ENCODE data around the gene HLA-DOA. TPM values are rescaled to one million over a fixed set of nuclear protein-coding genes. Genes with fewer than 3 reads are reported as not detected.

Gene HLA-DOA
- total and polyA plus RNA-seq, 12 donors: 0.94 to 61.9 (median 13.6) TPM

GRCh38 chr6:33000055-33000454, 9.3 kb downstream of the HLA-DOA start:
- H3K4me1 ChIP-seq (replicated peaks in 1 of 2): no peaks in the 10 kb centered on the region
- H3K9me3 ChIP-seq (replicated peaks in 1 of 3): no peaks in the 10 kb centered on the region
- intact Hi-C loops (cut with DNase I): no loop called here
- TF ChIP-seq, protein P1, sequence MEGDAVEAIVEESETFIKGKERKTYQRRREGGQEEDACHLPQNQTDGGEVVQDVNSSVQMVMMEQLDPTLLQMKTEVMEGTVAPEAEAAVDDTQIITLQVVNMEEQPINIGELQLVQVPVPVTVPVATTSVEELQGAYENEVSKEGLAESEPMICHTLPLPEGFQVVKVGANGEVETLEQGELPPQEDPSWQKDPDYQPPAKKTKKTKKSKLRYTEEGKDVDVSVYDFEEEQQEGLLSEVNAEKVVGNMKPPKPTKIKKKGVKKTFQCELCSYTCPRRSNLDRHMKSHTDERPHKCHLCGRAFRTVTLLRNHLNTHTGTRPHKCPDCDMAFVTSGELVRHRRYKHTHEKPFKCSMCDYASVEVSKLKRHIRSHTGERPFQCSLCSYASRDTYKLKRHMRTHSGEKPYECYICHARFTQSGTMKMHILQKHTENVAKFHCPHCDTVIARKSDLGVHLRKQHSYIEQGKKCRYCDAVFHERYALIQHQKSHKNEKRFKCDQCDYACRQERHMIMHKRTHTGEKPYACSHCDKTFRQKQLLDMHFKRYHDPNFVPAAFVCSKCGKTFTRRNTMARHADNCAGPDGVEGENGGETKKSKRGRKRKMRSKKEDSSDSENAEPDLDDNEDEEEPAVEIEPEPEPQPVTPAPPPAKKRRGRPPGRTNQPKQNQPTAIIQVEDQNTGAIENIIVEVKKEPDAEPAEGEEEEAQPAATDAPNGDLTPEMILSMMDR (IDR thresholded peaks at IDR 0.05): no peak
- no peak for TF ChIP-seq POLR2A (IDR thresholded peaks at IDR 0.05)
- H3K27me3 ChIP-seq: no peaks in the 10 kb centered on the region
- WGBS, 4 donors: 59 to 77% (median 67%) methylated on average over 8 of the region's 8 CpGs
- H3K36me3 ChIP-seq (replicated peaks in 1 of 2): no peaks in the 10 kb centered on the region
- H3K27ac ChIP-seq: no peak overlapping the region
- no peak overlapping the region for H3K4me3 ChIP-seq
- DNase-seq: no peak

DNA sequence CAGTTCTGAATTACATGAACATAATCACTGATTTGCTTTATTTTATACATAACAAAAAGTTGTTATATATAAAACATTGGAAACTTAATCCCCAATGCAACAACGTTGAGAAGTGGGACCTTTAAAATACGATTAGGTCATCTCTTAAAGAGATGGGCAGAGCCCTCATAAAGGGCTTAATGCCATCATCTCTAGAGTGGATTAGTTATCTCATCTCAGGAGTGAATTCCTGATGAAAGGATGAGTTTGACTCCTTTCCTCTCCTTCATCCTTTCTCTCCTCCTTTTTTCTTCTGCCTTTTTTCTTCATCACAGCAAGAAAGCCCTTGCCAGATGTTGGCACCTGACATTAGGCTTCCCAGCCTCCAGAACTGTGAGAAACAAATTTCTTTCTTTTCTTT, 13.9 kb downstream of the HLA-DOA start:
- no peaks in the 10 kb centered on the region for H3K36me3 ChIP-seq (replicated peaks in 1 of 2)
- TF ChIP-seq, protein P1 (IDR thresholded peaks at IDR 0.05): no peak
- TF ChIP-seq POLR2A (IDR thresholded peaks at IDR 0.05): no peak
- H3K4me1 ChIP-seq (replicated peaks in 1 of 2): no peaks in the 10 kb centered on the region
- intact Hi-C loops (cut with DNase I): no loop called here
- no peak for DNase-seq
- H3K9me3 ChIP-seq (replicated peaks in 1 of 3): no peaks in the 10 kb centered on the region
- WGBS, 4 donors: 39 to 50% (median 46%) methylated on average over 2 of the region's 2 CpGs
- H3K27me3 ChIP-seq: no peaks in the 10 kb centered on the region
- no peak overlapping the region for H3K4me3 ChIP-seq
- no peak overlapping the region for H3K27ac ChIP-seq

GRCh38 chr6:32993363-32993973, 15.9 kb downstream of the HLA-DOA start:
- no peak for TF ChIP-seq POLR2A (IDR thresholded peaks at IDR 0.05)
- TF ChIP-seq, protein P1 (IDR thresholded peaks at IDR 0.05): no peak
- H3K4me3 ChIP-seq: no peak overlapping the region
- H3K9me3 ChIP-seq (replicated peaks in 1 of 3): no peaks in the 10 kb centered on the region
- WGBS, 4 donors: 84 to 91% (median 90%) methylated on average over 9 of the region's 9 CpGs
- H3K36me3 ChIP-seq (replicated peaks in 1 of 2): no peaks in the 10 kb centered on the region
- intact Hi-C loops (cut with DNase I): no loop called here
- H3K27me3 ChIP-seq: no peaks in the 10 kb centered on the region
- no peak for DNase-seq
- no peaks in the 10 kb centered on the region for H3K4me1 ChIP-seq (replicated peaks in 1 of 2)
- no peak overlapping the region for H3K27ac ChIP-seq

DNA sequence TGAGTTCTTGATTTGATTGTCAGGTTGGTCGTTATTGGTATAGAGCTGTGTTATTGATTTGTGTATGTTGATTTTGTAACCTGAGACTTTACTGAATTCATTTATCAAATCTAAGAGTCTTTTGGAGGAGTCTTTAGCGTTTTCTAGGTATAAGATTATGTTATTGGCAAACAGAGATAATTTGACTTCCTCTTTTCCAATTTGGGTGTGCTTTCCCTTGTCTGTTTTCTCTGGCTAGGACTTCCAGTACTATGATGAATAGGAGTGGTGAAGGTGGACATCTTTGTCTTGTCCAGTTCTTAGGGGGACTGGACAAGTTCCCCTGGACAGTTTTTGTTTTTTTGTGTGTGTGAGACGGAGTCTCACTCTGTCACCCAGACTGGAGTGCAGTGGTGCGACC, 17.4 kb downstream of the HLA-DOA start:
- H3K4me3 ChIP-seq: no peak overlapping the region
- H3K9me3 ChIP-seq (replicated peaks in 1 of 3): no peaks in the 10 kb centered on the region
- no peaks in the 10 kb centered on the region for H3K4me1 ChIP-seq (replicated peaks in 1 of 2)
- intact Hi-C loops (cut with DNase I): no loop called here
- TF ChIP-seq POLR2A (IDR thresholded peaks at IDR 0.05): no peak
- TF ChIP-seq, protein P1 (IDR thresholded peaks at IDR 0.05): no peak
- H3K27ac ChIP-seq: no peak overlapping the region
- DNase-seq: no peak
- no peaks in the 10 kb centered on the region for H3K27me3 ChIP-seq
- 76 to 83% (median 80%) methylated on average over 4 of the region's 4 CpGs for WGBS, 4 donors
- H3K36me3 ChIP-seq (replicated peaks in 1 of 2): no peaks in the 10 kb centered on the region

All from adrenal gland (tissue), 12 donors.